Endothelial cell of umbilical vein (primary cell): Measurements from ENCODE around the gene USP11. TPM values are rescaled to one million over a fixed set of nuclear protein-coding genes. Genes with fewer than 3 reads are reported as not detected.

Source experiments
- BruUV-seq: library from RNA; stranded (reverse); fragments of 400-500 nt; replicated peaks from 2 replicates; lab custom pipeline; 2021; lab: Mats Ljungman, UMichigan
- CTCF ChIA-PET: fragments of 300-600, 350-600 bp; sonication (Branson Sonifier 250); formaldehyde crosslinking; loops from one replicate; lab custom pipeline; 2021; ENCODE audit warnings: antibody characterized with exemption, inconsistent platforms; lab: Charles Lee
- POLR2A ChIA-PET: fragments of 300-600, 350-600 bp; sonication (Branson Sonifier 250); formaldehyde crosslinking; loops from one replicate; lab custom pipeline; 2021; ENCODE audit warnings: antibody characterized with exemption, inconsistent platforms; lab: Charles Lee
- DNase-seq: peaks from one replicate; pipeline ENCODE4 v3.0.0-alpha.2; 2011; ENCODE audit warnings: low read depth, low spot score
- FAIRE-seq: peaks from 2 replicates; lab custom pipeline; 2011; peaks lifted over from hg19 to GRCh38; lab: Jason Lieb, UNC
- H2AFZ ChIP-seq: 2 replicates; pipeline ENCODE4 v1.6.0; 2012; ENCODE audit warnings: low read depth, low read length, control low read depth, inconsistent platforms
- H3K27ac ChIP-seq: 2 replicates; pipeline ENCODE4 v1.5.1; 2011; ENCODE audit warnings: low read depth, mild to moderate bottlenecking, control low read depth, low read length, moderate library complexity; ENCODE audit not compliant: insufficient read depth
- H3K27me3 ChIP-seq, 2 experiments: 2 replicates each; pipeline versions ENCODE4 v1.6.0 to v1.6.1; 2011; ENCODE audit warnings: low read length in 2 of 2, mixed read lengths in 1 of 2; ENCODE audit not compliant: control insufficient read depth in 2 of 2, insufficient read depth in 2 of 2
- H3K36me3 ChIP-seq, 2 experiments: 2 replicates in 1 of 2; 3 replicates in 1 of 2; pipeline ENCODE4 v1.5.1; 2011; ENCODE audit warnings: low read length in 2 of 2, mild to moderate bottlenecking in 1 of 2, moderate library complexity in 1 of 2; ENCODE audit not compliant: control insufficient read depth in 2 of 2, insufficient read depth in 2 of 2; ENCODE audit errors: extremely low read depth in 1 of 2
- H3K4me1 ChIP-seq: 3 replicates; pipeline ENCODE4 v1.5.1; 2011; ENCODE audit warnings: mild to moderate bottlenecking, low read length; ENCODE audit not compliant: control insufficient read depth, insufficient read depth; ENCODE audit errors: extremely low read depth
- H3K4me2 ChIP-seq: 2 replicates; pipeline ENCODE4 v1.6.1; 2011; ENCODE audit warnings: low read length, control low read depth, mixed read lengths; ENCODE audit not compliant: insufficient read depth
- H3K4me3 ChIP-seq, 3 experiments: fragments of 200-600 bp in 1 of 3; sonication (generic), shearing (Covaris generic) in 1 of 3; replicated peaks in 1 of 3; 2 replicates each; pipeline ENCODE4 v1.5.1; 2011 to 2016; ENCODE audit warnings: control low read depth in 3 of 3, low read length in 3 of 3, mild to moderate bottlenecking in 2 of 3, inconsistent platforms in 1 of 3, low read depth in 1 of 3, moderate library complexity in 1 of 3; ENCODE audit not compliant: insufficient read depth in 1 of 3
- H3K79me2 ChIP-seq: 2 replicates; pipeline ENCODE4 v1.6.0; 2012; ENCODE audit warnings: low read length, inconsistent platforms; ENCODE audit not compliant: control insufficient read depth, insufficient read depth
- H3K9ac ChIP-seq: replicated peaks from 2 replicates; pipeline ENCODE3; 2011; ENCODE audit warnings: low read length, control low read depth; ENCODE audit not compliant: insufficient read depth; ENCODE audit errors: extremely low read depth
- H3K9me1 ChIP-seq: replicated peaks from 3 replicates; pipeline ENCODE4 v1.6.0; 2011; ENCODE audit warnings: mild to moderate bottlenecking, low read length; ENCODE audit not compliant: control insufficient read depth, insufficient read depth; ENCODE audit errors: extremely low read depth
- H3K9me3 ChIP-seq: replicated peaks from 2 replicates; pipeline ENCODE4 v1.5.1; 2012; ENCODE audit warnings: low read length, inconsistent platforms; ENCODE audit not compliant: control insufficient read depth, insufficient read depth
- H4K20me1 ChIP-seq: replicated peaks from 2 replicates; pipeline ENCODE3; 2011; ENCODE audit warnings: mild to moderate bottlenecking, low read length; ENCODE audit not compliant: control insufficient read depth, insufficient read depth; ENCODE audit errors: extremely low read depth
- CTCF ChIP-seq, 2 donors: IDR thresholded peaks; 1 replicate in 1 of 2; 2 replicates in 1 of 2; pipeline ENCODE4 v1.5.1; 2011; ENCODE audit warnings: low read length in 2 of 2, mild to moderate bottlenecking in 2 of 2, moderate library complexity in 2 of 2, control low read depth in 1 of 2, inconsistent platforms in 1 of 2, low read depth in 1 of 2; ENCODE audit not compliant: insufficient read depth in 1 of 2; ENCODE audit errors: extremely low read depth in 1 of 2
- EZH2 ChIP-seq: IDR thresholded peaks from 2 replicates; pipeline ENCODE4 v1.6.1; 2012; ENCODE audit warnings: borderline replicate concordance, low read depth, mild to moderate bottlenecking, moderate library complexity, low read length, inconsistent platforms; ENCODE audit not compliant: severe bottlenecking
- FOS ChIP-seq: IDR thresholded peaks from 2 replicates; pipeline ENCODE4 v1.6.1; 2011; ENCODE audit warnings: mild to moderate bottlenecking, low read length, moderate library complexity, borderline replicate concordance; ENCODE audit not compliant: insufficient read depth
- GATA2 ChIP-seq: IDR thresholded peaks from 2 replicates; pipeline ENCODE4 v1.7.0; 2011; ENCODE audit warnings: low read depth, mild to moderate bottlenecking, moderate library complexity, mixed read lengths, low read length; ENCODE audit not compliant: insufficient read length, insufficient read depth
- JUN ChIP-seq: IDR thresholded peaks from 2 replicates; pipeline ENCODE4 v1.6.1; 2011; ENCODE audit warnings: borderline replicate concordance, low read depth; ENCODE audit not compliant: insufficient read length, insufficient read depth
- MAX ChIP-seq: IDR thresholded peaks from 2 replicates; pipeline ENCODE4 v1.6.1; 2011; ENCODE audit not compliant: insufficient read depth, insufficient read length
- MYC ChIP-seq: IDR thresholded peaks from one replicate; pipeline ENCODE4 v1.6.1; 2011; ENCODE audit warnings: mild to moderate bottlenecking, low read depth, low read length
- POLR2A ChIP-seq: IDR thresholded peaks from 2 replicates; pipeline ENCODE4 v1.6.1; 2012; ENCODE audit warnings: low read depth, mild to moderate bottlenecking, control low read depth, low read length
- POLR2AphosphoS5 ChIP-seq: IDR thresholded peaks from 2 replicates; pipeline ENCODE4 v1.6.1; 2012; ENCODE audit warnings: low read depth, mild to moderate bottlenecking, control low read depth, low read length, moderate library complexity; ENCODE audit not compliant: insufficient read depth
- dilution Hi-C: fragments of 300-500 bp; cut with MboI; formaldehyde crosslinking; loops from one replicate; pipeline ENCODE4 v1.15.0; 2019; ENCODE audit warnings: low sequenced_read_pairs; ENCODE audit not compliant: extremely low pct_ligation_motif_present
- intact Hi-C: fragments of 100-400 bp; cut with micrococcal nuclease; formaldehyde crosslinking; loops from one replicate; pipeline ENCODE4 v1.10.0; 2022
- polyA plus RNA-seq, 4 experiments: library from polyadenylated mRNA; depleted of rRNA in 3 of 4; stranded (reverse) in 3 of 4; unstranded in 1 of 4; fragments of >200 nt; gene quantifications; 2 replicates each; pipeline versions ENCODE4 v1.2.1 to v1.2.3, GENCODE V29; 2011 to 2012; ENCODE audit warnings: missing spikeins in 1 of 4
- total RNA-seq: library from RNA; stranded (reverse); gene quantifications from 2 replicates; pipeline ENCODE4 v1.2.3, GENCODE V29; 2021

The USP11 gene
- total and polyA plus RNA-seq, 2 donors (not counting 3 experiments of a cell fraction or from before 2014, with no cell fraction given), result 24.0 to 36.4 TPM

- dilution Hi-C loops (no loop called here), intact Hi-C loops (no loop called here)
- H3K4me2 ChIP-seq, result no peak overlapping the region
- no peak overlapping the region for H3K27ac ChIP-seq
- H3K27me3 ChIP-seq, result no peaks in the 10 kb centered on the region
- BruUV-seq, result no TSS peak
- no peak overlapping the region for H3K9ac ChIP-seq
- FAIRE-seq (no peak), DNase-seq (no peak)
- no peak overlapping the region for H3K4me3 ChIP-seq
- no peaks in the 10 kb centered on the region for H3K79me2 ChIP-seq
- peaks cover 0 to 29% of the 10 kb centered on the region in 2 experiments for H3K36me3 ChIP-seq
- H3K9me3 ChIP-seq, result no peaks in the 10 kb centered on the region
- no peaks in the 10 kb centered on the region for H4K20me1 ChIP-seq
- H3K4me1 ChIP-seq, result peaks cover under 1% of the 10 kb centered on the region
- H2AFZ ChIP-seq, result no peak overlapping the region
- ChIA-PET POLR2A (no interaction called here), CTCF (no interaction called here)
- no peaks in the 10 kb centered on the region for H3K9me1 ChIP-seq
- TF ChIP-seq POLR2AphosphoS5 (no peak), MYC (no peak), CTCF (IDR thresholded peaks at IDR 0.05; ENCODE audit: extremely low read depth in 1 of 2, insufficient read depth in 1 of 2, low read depth in 1 of 2, low read length in 2 of 2) (no peak), FOS (no peak), JUN (no peak), GATA2 (no peak), EZH2 (no peak), POLR2A (no peak), MAX (no peak)
These were observed 47.6 kb upstream of the USP11 start for GRCh38 chrX:47185241-47185640.
